GM12801 (cell line): ENCODE data around the gene PDZRN3.

ENCODE experiments used
- CTCF ChIP-seq: IDR thresholded peaks from one replicate; pipeline ENCODE4 v1.5.1; 2011; ENCODE audit warnings: control low read depth; ENCODE audit not compliant: insufficient read length; ENCODE audit errors: extremely low read depth

Gene PDZRN3

GRCh38 chr3:73437828-73438227, 186.9 kb downstream of the PDZRN3 start:
- no peak for TF ChIP-seq CTCF

- TF ChIP-seq CTCF, result no peak
Observed at GRCh38 chr3:73435055-73435454, 189.7 kb downstream of the PDZRN3 start.

- no peak for TF ChIP-seq CTCF
Observed at GRCh38 chr3:73433687-73434086, 191.1 kb downstream of the PDZRN3 start.

GRCh38 chr3:73433079-73433478, 191.7 kb downstream of the PDZRN3 start:
- TF ChIP-seq CTCF, result no peak

GRCh38 chr3:73432706-73433032, 192.1 kb downstream of the PDZRN3 start:
- TF ChIP-seq CTCF, result no peak

- no peak for TF ChIP-seq CTCF
Observed at GRCh38 chr3:73432023-73432705, 192.6 kb downstream of the PDZRN3 start.

GRCh38 chr3:73431183-73431900, 193.4 kb downstream of the PDZRN3 start:
- no peak for TF ChIP-seq CTCF
